HG03175 (cell line): ENCODE measurements around the gene PLCD3.
"Not testable (repeated sequence)": the region's sequence is repeated elsewhere in the genome, so short reads cannot be mapped to it uniquely, and the experiment has no call there.

Source experiments
- ATAC-seq: cut with Tn5 transposase; IDR thresholded peaks from one replicate; pipeline ENCODE4 v1.9.1; 2021; ENCODE audit warnings: mild to moderate bottlenecking, moderate library complexity; ENCODE audit not compliant: unreplicated experiment

PLCD3 gene

GRCh38 chr17:45135978-45136791 lies 3.9 kb upstream of the PLCD3 start:
- ATAC-seq: no peak

GRCh38 chr17:45135192-45135977 lies 3.1 kb upstream of the PLCD3 start, which contains the start of gene ACBD4:
Gene ACBD4, plus strand, starts transcription at chr17:45135687. Its CDS starts 458 bp downstream, at chr17:45136145.
- ATAC-seq: peak; percentile 82

GRCh38 chr17:45132572-45133463 lies 503 bp upstream of the PLCD3 start:
- ATAC-seq: no peak

DNA sequence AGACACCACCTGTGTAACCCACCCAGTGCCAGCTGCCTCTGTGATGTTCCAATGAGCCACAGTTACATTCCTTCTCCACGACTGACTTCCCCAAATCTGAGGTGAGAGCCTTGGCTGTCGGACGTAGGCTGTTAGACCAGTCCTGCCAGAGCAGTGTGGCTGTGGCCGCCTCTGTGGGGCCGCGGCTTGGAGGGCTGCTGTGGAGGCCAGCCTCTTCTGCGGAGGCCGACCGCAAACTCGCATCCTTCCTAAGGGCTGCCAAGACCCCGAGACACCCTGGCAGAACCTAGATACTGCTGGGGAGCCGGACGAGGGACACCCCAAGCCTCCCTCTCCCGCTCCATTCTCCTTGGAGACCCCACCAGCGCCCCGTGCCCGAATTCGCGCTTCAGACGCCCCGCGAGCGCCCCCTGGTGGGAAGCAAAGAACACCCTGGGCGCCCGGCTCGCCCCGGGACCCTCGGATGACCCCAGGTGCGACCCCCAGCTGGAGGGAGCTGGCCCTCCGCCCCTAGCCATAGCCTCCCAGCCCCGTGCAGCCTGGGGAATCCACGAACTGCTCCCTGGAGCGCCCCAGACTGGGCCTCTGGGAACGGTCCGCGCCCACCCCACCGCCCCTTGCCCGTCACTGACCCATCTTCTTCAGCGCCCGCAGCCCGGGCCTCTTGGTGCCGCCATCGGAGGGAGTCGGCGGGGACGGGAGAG lies 547 bp downstream of the PLCD3 start:
- ATAC-seq: no peak

GRCh38 chr17:45130681-45131615 lies 1.4 kb downstream of the PLCD3 start:
- ATAC-seq: no peak

GRCh38 chr17:45129940-45130680 lies 2.2 kb downstream of the PLCD3 start:
- no peak for ATAC-seq

GRCh38 chr17:45129426-45129939 lies 2.8 kb downstream of the PLCD3 start:
- ATAC-seq: no peak

- ATAC-seq: no peak
Observed at GRCh38 chr17:45128989-45129388, 3.3 kb downstream of the PLCD3 start.

DNA sequence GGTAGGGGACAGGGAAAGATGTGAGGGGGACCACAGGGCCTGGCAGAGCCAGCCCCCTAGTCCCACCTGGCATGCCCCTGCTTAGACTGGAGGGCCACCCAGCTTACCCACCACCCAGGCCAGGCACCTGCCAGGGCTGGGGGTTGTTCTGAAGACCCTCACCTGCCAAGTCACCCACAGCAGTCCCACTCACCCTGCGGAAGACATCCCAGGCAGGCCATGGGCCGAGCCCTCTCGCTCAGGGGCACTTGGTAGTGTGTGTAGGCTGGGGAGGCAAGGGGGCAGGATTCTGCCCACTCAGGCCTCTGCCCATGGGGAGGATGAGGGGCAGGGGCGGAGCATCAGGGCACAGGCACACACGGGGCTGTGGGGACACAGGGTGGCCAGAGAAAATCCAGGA lies 4.0 kb downstream of the PLCD3 start:
- ATAC-seq: no peak

GRCh38 chr17:45127548-45128300 lies 4.6 kb downstream of the PLCD3 start:
- no peak for ATAC-seq

- no peak for ATAC-seq
Observed at GRCh38 chr17:45127207-45127547, 5.1 kb downstream of the PLCD3 start.

- ATAC-seq: no peak
Observed at GRCh38 chr17:45125509-45125908, 6.8 kb downstream of the PLCD3 start.

GRCh38 chr17:45124797-45125122 lies 7.6 kb downstream of the PLCD3 start:
- ATAC-seq: not testable (repeated sequence)

DNA sequence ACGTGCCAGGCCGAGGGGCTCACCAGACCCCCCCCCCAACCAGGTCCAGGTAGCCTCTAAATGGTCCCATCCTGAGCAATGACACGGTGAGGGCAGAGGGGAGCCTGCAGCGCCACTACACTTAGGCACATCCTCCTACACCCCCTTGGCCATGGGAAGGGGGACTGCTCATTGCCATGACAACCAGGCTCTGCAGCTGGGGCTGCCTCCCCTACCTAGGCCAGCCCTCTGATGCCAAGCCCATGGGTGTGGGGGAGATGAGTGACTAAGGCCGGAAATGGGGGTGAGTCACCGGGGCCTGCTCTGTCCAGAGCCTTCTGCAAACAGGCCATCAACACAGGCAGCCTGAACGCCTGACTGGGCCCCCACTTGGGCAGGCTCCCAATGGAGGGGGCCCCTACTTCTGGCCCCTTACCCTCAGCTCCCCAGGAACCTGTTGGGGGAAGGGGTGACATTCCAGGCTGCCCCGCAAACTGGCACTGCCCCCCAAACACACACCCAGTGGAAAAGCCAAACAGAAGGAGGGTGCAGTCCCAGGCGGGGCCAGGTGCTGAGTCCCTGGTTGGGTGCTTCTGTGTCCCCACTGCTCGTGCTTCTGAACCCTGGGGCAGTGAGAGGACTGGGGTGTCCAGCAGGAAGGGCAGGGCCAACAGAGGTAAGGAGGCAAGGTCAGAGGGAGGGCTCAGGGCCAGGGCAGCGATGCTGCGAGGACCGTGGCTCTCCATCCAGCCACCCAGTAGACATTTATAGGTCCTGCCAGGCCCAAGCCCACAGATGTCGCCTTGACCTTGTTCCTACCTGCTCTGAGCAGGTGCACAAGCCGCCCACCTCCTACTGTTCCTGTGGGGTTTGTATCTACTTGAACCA lies 8.2 kb downstream of the PLCD3 start:
- ATAC-seq: no peak

DNA sequence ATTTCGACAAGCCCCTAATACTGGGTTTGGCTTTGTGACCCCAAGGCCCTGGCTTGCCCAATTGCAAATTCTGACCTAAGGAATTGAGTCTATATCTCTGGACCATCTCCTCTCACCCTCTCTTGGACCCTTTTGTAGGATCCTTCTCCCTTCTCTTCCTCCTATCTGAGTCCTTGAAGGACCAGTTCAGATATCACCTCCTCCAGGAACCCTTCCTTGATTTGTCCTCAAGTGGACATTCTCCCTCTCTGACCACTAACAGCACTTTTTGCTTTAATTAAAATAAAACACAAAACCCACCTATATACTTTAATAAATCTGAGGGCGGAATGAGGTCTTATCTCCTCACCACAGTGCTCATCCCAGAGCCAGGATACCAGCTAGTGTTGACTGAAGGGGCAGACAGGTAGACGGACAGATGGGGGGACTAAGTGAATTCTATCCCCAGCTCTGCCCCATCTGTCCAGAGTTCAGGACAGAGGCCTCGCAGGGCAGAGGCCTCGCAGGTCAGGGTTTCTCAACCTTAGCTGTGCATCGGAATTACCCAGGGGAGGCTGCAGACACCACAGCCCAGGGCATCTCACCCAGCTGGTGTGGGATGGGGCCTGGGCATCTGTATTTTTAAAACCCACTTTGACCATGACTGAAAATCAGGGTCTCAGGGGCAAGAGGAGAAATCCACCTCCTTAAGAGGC lies 9.1 kb downstream of the PLCD3 start:
- no peak for ATAC-seq

- ATAC-seq: no peak
Observed at GRCh38 chr17:45121055-45121454, 11.3 kb downstream of the PLCD3 start.
